ENCODE data around the gene FOXF2. TPM values are rescaled to one million over a fixed set of nuclear protein-coding genes. Genes with fewer than 3 reads are reported as not detected.

FOXF2 gene
- total and polyA plus RNA-seq, 2 experiments from 2014 or later, result not detected

DNA sequence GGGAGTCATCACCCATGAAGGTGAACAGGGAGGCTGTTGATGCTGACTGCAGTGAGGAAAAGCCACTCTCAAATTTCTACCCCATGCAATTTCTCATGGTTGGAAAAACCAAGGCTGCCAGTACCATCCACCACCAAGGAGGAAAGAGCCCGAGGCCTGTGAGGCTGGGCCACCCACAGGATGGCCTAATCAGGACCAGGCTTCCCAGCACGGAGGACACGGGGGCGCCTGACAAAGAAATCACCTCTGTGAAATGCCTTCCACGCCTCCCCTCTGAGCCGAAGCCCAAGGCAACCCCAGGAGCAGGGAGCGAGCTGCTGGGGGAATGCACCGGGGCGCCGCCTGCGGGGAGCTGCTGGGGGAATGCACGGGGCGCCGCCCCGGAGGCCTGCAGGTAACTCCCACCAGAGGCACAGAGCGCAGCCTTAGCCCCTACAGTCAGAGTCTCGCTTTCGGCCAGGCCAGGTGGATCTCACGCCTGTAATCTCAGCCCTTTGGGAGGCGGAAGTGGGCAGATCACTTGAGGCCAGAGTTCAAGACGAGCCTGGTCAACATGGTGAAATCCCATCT is 26.9 kb downstream of the FOXF2 start:
- 0 out of 2 replicates have a peak overlapping the region, but pooled peaks have one; percentile 28 for H2AFZ ChIP-seq
- no peaks in the 10 kb centered on the region for H3F3A ChIP-seq (replicated peaks; ENCODE audit: low read depth)
- no peaks in the 10 kb centered on the region for H4K20me1 ChIP-seq (replicated peaks; ENCODE audit: insufficient read depth)
- no peak for TF ChIP-seq CREB1 (CRISPR knock-in tag; IDR thresholded peaks at IDR 0.05; ENCODE audit: low read depth)
- TF ChIP-seq ZNF331 (CRISPR knock-in tag; IDR thresholded peaks at IDR 0.05; ENCODE audit: low read depth), result no peak
- TF ChIP-seq EZH2phosphoT487 (IDR thresholded peaks at IDR 0.05; ENCODE audit: unreplicated experiment), result no peak
- H3K4me3 ChIP-seq, result no peak overlapping the region
- ATAC-seq, result peak; percentile 94
- 0 out of 2 replicates have a peak, but pooled peaks cover 4% of the 10 kb centered on the region for H3K4me1 ChIP-seq (ENCODE audit: insufficient read depth)
- no peaks in the 10 kb centered on the region for H3K79me2 ChIP-seq (replicated peaks; ENCODE audit: insufficient read depth)
- peaks cover 11% of the 10 kb centered on the region for H3K4me1 Mint-ChIP-seq
- H3K9me2 ChIP-seq (ENCODE audit: insufficient read depth), result no peaks in the 10 kb centered on the region
- H3K36me3 Mint-ChIP-seq (ENCODE audit: low read depth), result peaks cover 6% of the 10 kb centered on the region; the same call in 2 of the 3 replicates
- H3K27me3 Mint-ChIP-seq (ENCODE audit: insufficient read depth, low read depth, poor library complexity), result no peaks in the 10 kb centered on the region
- H3K36me3 ChIP-seq (ENCODE audit: insufficient read depth), result no peaks in the 10 kb centered on the region
- no peak overlapping the region for H3K27ac Mint-ChIP-seq
- no peak overlapping the region for H3K27ac ChIP-seq (ENCODE audit: low read depth)
- DNase-seq (ENCODE audit: low spot score), result peak; percentile 55
- no peak overlapping the region for H3K4me3 Mint-ChIP-seq
- H3K9me3 Mint-ChIP-seq, result peaks cover 12% of the 10 kb centered on the region
- no peaks in the 10 kb centered on the region for H3K27me3 ChIP-seq (ENCODE audit: insufficient read depth)
- no peak overlapping the region for H3K4me2 ChIP-seq

DNA sequence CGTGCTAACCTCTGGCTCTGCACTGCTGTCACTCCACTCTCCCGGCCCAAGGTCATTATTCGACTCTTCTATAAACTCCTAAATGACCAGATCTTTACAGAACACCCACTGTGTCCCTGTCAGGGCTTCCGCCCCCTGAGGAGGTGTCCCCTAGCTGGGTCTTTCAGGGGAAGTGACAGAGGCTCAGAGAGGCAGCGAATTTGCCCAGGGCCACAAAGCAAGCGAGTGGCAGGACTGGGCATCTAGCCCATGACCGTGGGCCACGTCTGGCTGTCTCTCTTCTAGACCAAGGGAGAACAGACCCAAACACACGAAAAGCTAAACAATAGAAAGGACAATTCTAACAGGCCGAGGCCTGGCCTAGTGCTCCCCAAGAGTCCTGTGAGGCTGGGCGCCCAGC is 27.4 kb downstream of the FOXF2 start:
- Histone ChIP-seq H3K79me2 (replicated peaks; ENCODE audit: insufficient read depth) (no peaks in the 10 kb centered on the region), H3K36me3 (ENCODE audit: insufficient read depth) (no peaks in the 10 kb centered on the region), H2AFZ (0 out of 2 replicates have a peak overlapping the region, but pooled peaks have one; percentile 28), H3K4me3 (no peak overlapping the region), H3K4me1 (ENCODE audit: insufficient read depth) (0 out of 2 replicates have a peak, but pooled peaks cover 4% of the 10 kb centered on the region), H3K27me3 (ENCODE audit: insufficient read depth) (no peaks in the 10 kb centered on the region), H3F3A (replicated peaks; ENCODE audit: low read depth) (no peaks in the 10 kb centered on the region), H3K9me2 (ENCODE audit: insufficient read depth) (no peaks in the 10 kb centered on the region), H3K27ac (ENCODE audit: low read depth) (no peak overlapping the region), H3K4me2 (no peak overlapping the region), H4K20me1 (replicated peaks; ENCODE audit: insufficient read depth) (no peaks in the 10 kb centered on the region)
- Mint-ChIP-seq H3K4me3 (no peak overlapping the region), H3K4me1 (peaks cover 11% of the 10 kb centered on the region), H3K36me3 (ENCODE audit: low read depth) (peaks cover 6% of the 10 kb centered on the region; the same call in 2 of the 3 replicates), H3K27ac (no peak overlapping the region), H3K9me3 (peaks cover 12% of the 10 kb centered on the region), H3K27me3 (ENCODE audit: insufficient read depth, low read depth, poor library complexity) (no peaks in the 10 kb centered on the region)
- TF ChIP-seq, protein P1, sequence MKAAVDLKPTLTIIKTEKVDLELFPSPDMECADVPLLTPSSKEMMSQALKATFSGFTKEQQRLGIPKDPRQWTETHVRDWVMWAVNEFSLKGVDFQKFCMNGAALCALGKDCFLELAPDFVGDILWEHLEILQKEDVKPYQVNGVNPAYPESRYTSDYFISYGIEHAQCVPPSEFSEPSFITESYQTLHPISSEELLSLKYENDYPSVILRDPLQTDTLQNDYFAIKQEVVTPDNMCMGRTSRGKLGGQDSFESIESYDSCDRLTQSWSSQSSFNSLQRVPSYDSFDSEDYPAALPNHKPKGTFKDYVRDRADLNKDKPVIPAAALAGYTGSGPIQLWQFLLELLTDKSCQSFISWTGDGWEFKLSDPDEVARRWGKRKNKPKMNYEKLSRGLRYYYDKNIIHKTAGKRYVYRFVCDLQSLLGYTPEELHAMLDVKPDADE (IDR thresholded peaks at IDR 0.05), result no peak
- TF ChIP-seq, protein P2, sequence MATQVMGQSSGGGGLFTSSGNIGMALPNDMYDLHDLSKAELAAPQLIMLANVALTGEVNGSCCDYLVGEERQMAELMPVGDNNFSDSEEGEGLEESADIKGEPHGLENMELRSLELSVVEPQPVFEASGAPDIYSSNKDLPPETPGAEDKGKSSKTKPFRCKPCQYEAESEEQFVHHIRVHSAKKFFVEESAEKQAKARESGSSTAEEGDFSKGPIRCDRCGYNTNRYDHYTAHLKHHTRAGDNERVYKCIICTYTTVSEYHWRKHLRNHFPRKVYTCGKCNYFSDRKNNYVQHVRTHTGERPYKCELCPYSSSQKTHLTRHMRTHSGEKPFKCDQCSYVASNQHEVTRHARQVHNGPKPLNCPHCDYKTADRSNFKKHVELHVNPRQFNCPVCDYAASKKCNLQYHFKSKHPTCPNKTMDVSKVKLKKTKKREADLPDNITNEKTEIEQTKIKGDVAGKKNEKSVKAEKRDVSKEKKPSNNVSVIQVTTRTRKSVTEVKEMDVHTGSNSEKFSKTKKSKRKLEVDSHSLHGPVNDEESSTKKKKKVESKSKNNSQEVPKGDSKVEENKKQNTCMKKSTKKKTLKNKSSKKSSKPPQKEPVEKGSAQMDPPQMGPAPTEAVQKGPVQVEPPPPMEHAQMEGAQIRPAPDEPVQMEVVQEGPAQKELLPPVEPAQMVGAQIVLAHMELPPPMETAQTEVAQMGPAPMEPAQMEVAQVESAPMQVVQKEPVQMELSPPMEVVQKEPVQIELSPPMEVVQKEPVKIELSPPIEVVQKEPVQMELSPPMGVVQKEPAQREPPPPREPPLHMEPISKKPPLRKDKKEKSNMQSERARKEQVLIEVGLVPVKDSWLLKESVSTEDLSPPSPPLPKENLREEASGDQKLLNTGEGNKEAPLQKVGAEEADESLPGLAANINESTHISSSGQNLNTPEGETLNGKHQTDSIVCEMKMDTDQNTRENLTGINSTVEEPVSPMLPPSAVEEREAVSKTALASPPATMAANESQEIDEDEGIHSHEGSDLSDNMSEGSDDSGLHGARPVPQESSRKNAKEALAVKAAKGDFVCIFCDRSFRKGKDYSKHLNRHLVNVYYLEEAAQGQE (IDR thresholded peaks at IDR 0.05; ENCODE audit: unreplicated experiment), result no peak
- no peak for TF ChIP-seq STAT1 (IDR thresholded peaks at IDR 0.05; ENCODE audit: unreplicated experiment)
- ATAC-seq (no peak; the same call in 1 of the 3 replicates), DNase-seq (ENCODE audit: low spot score) (no peak)

Data from GM23338 (cell line).